Activated effector memory CD4-positive, alpha-beta T cell treated with anti-CD3 and anti-CD28 coated beads, Interleukin-2, amount 50 U/mL, for 16 hours (primary cell): ENCODE data around the gene LPAR3.

Experiments used
- DNase-seq: peaks from one replicate; pipeline ENCODE4 v3.0.0-alpha.2; 2020

LPAR3 gene

GRCh38 chr1:84773195-84773594 lies 119.8 kb downstream of the LPAR3 start:
- no peak for DNase-seq

- peak; percentile 80 for DNase-seq
Observed at GRCh38 chr1:84772428-84772943, 120.5 kb downstream of the LPAR3 start.

- no peak for DNase-seq
Observed at GRCh38 chr1:84771895-84772294, 121.1 kb downstream of the LPAR3 start.

GRCh38 chr1:84770481-84770880 lies 122.5 kb downstream of the LPAR3 start:
- no peak for DNase-seq

GRCh38 chr1:84769636-84770035 lies 123.4 kb downstream of the LPAR3 start:
- DNase-seq = no peak

DNA sequence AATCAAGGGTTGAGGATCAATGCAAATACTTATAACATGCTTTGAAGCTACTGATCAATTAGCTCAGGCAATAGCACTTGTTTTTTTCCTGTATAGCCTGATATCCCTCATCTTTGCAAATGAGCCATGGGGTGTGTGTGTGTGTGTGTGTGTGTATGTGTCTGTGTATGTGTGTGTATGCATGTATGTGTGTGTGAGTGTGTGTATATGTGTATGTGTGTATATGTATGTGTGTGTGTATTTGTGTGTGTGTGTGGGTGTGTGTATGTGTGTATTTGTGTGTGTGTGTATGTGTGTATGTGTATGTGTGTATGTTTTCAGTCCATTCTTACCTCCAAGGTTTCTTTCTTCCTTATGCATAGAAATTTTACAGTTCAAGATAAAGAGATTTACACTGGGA lies 124.4 kb downstream of the LPAR3 start:
- DNase-seq = no peak

- no peak for DNase-seq
Observed at GRCh38 chr1:84763912-84764680, 128.9 kb downstream of the LPAR3 start.

DNA sequence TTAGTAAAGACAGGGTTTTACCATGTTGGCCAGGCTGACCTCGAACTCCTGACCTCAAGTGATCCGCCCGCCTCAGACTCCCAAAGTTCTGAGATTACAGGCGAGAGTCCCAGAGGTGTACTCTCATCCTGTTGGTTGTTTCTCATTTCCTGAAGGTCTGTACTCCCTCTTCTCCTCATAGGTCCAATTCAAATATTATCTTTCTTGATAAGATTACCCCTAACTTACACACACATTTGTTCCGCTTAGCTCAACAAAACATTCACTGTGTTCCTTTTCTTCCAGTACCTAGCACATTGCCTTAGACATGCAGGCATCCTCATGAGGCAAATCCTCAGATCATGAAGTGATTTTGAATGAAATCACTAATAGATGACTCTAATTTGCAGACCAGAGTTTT lies 130.3 kb downstream of the LPAR3 start:
- no peak for DNase-seq
